SK-N-SH (cell line): ENCODE measurements around the gene SH3RF1. TPM values are rescaled to one million over a fixed set of nuclear protein-coding genes. Genes with fewer than 3 reads are reported as not detected.
"Not testable (repeated sequence)": the region's sequence is repeated elsewhere in the genome, so short reads cannot be mapped to it uniquely, and the experiment has no call there.

Source experiments
- CTCF ChIA-PET: fragments of 300-600, 350-600 bp; formaldehyde crosslinking; extraction: SDS; loops from one replicate; lab custom pipeline; 2021; lab: Yijun Ruan, JAX
- POLR2A ChIA-PET: fragments of 350-600 bp; sonication (Branson Sonifier 250); formaldehyde crosslinking; extraction: SDS; loops from one replicate; lab custom pipeline; 2020; ENCODE audit warnings: antibody characterized with exemption, inconsistent platforms; lab: Yijun Ruan, JAX
- DNase-seq: peaks from one replicate; pipeline ENCODE4 v3.0.0; 2012
- H2AFZ ChIP-seq: fragments of 200-600 bp; sonication (generic); 2 replicates; pipeline ENCODE4 v1.8.1; 2016; ENCODE audit warnings: antibody characterized with exemption, mild to moderate bottlenecking, low read depth
- H3F3A ChIP-seq: fragments of 200-600 bp; sonication (generic); replicated peaks from 2 replicates; pipeline ENCODE3; 2016; ENCODE audit warnings: antibody characterized with exemption, mild to moderate bottlenecking; ENCODE audit not compliant: insufficient read depth
- H3K27ac ChIP-seq, 2 experiments: fragments of 200-500 bp in 1 of 2; fragments of 200-600 bp in 1 of 2; sonication (Bioruptor generic) in 1 of 2; sonication (generic), shearing (Covaris generic) in 1 of 2; 2 replicates each; pipeline versions ENCODE4 v1.5.1 to v1.6.1; 2014 to 2016; ENCODE audit warnings: low read depth in 2 of 2, inconsistent platforms in 1 of 2, low read length in 1 of 2, mild to moderate bottlenecking in 1 of 2, mixed read lengths in 1 of 2
- H3K27me3 ChIP-seq: fragments of 200-600 bp; sonication (generic), shearing (Covaris generic); 2 replicates; pipeline ENCODE4 v1.6.1; 2016; ENCODE audit warnings: mixed run types; ENCODE audit not compliant: insufficient read depth
- H3K36me3 ChIP-seq, 2 experiments: fragments of 200-500 bp in 1 of 2; fragments of 200-600 bp in 1 of 2; sonication (Bioruptor generic) in 1 of 2; sonication (generic) in 1 of 2; replicated peaks in 1 of 2; 2 replicates each; pipeline versions ENCODE3 to v1.5.1; 2014 to 2016; ENCODE audit warnings: low read length in 1 of 2, mild to moderate bottlenecking in 1 of 2; ENCODE audit not compliant: insufficient read depth in 2 of 2, control insufficient read depth in 1 of 2
- H3K4me1 ChIP-seq, 2 experiments: fragments of 200-500 bp in 1 of 2; fragments of 200-600 bp in 1 of 2; sonication (Bioruptor generic) in 1 of 2; sonication (generic), shearing (Covaris generic) in 1 of 2; 2 replicates each; pipeline versions ENCODE4 v1.5.1 to v1.6.1; 2014 to 2016; ENCODE audit warnings: low read depth in 1 of 2, low read length in 1 of 2, mixed run types in 1 of 2; ENCODE audit not compliant: insufficient read depth in 2 of 2, control insufficient read depth in 1 of 2
- H3K4me2 ChIP-seq: fragments of 200-600 bp; sonication (generic), shearing (Covaris generic); 2 replicates; pipeline ENCODE4 v1.6.1; 2017; ENCODE audit warnings: mixed run types
- H3K4me3 ChIP-seq, 2 experiments: fragments of 200-500 bp in 1 of 2; fragments of 200-600 bp in 1 of 2; sonication (Bioruptor generic) in 1 of 2; sonication (generic), shearing (Covaris generic) in 1 of 2; 2 replicates each; pipeline versions ENCODE4 v1.5.1 to v1.8.1; 2014 to 2016; ENCODE audit warnings: low read depth in 2 of 2, inconsistent platforms in 1 of 2, low read length in 1 of 2, mild to moderate bottlenecking in 1 of 2, mixed read lengths in 1 of 2, moderate library complexity in 1 of 2
- H3K79me2 ChIP-seq: fragments of 200-600 bp; sonication (generic); 2 replicates; pipeline ENCODE4 v1.8.1; 2017; ENCODE audit warnings: mild to moderate bottlenecking; ENCODE audit not compliant: insufficient read depth
- H3K9ac ChIP-seq: fragments of 200-600 bp; sonication (generic); 2 replicates; pipeline ENCODE4 v1.6.1; 2017; ENCODE audit warnings: mixed run types
- H3K9me2 ChIP-seq: fragments of 200-600 bp; sonication (generic); 2 replicates; pipeline ENCODE4 v1.6.1; 2017; ENCODE audit warnings: mixed run types
- H3K9me3 ChIP-seq: fragments of 200-600 bp; sonication (generic); 2 replicates; pipeline ENCODE4 v1.6.1; 2017; ENCODE audit warnings: mixed run types, mild to moderate bottlenecking, moderate library complexity
- H4K20me1 ChIP-seq: fragments of 200-600 bp; sonication (generic); 2 replicates; pipeline ENCODE4 v1.6.1; 2017; ENCODE audit warnings: mild to moderate bottlenecking, mixed run types; ENCODE audit not compliant: insufficient read depth
- ELF1 ChIP-seq: IDR thresholded peaks from 2 replicates; pipeline ENCODE4 v1.4.0; 2012
- EP300 ChIP-seq, 2 experiments: IDR thresholded peaks; 2 replicates each; pipeline versions ENCODE4 v1.4.0 to v1.6.1; 2012; ENCODE audit warnings: borderline replicate concordance in 1 of 2, low read depth in 1 of 2, low read length in 1 of 2
- FOXM1 ChIP-seq: IDR thresholded peaks from 2 replicates; pipeline ENCODE4 v1.4.0; 2012; ENCODE audit warnings: low read depth, mild to moderate bottlenecking
- IRF3 ChIP-seq: fragments of 150-350 bp; IDR thresholded peaks from 2 replicates; pipeline ENCODE4 v1.6.1; 2016; ENCODE audit warnings: mild to moderate bottlenecking, low read depth, low read length
- MEF2A ChIP-seq: IDR thresholded peaks from 2 replicates; pipeline ENCODE4 v1.4.0; 2012; ENCODE audit warnings: low read depth, borderline replicate concordance
- NFIC ChIP-seq: IDR thresholded peaks from 2 replicates; pipeline ENCODE4 v1.4.0; 2012; ENCODE audit warnings: borderline replicate concordance
- SIN3A ChIP-seq: IDR thresholded peaks from 2 replicates; pipeline ENCODE4 v1.6.1; 2012; ENCODE audit warnings: low read depth, mild to moderate bottlenecking, low read length, moderate library complexity, borderline replicate concordance
- TAF1 ChIP-seq: IDR thresholded peaks from 2 replicates; pipeline ENCODE4 v1.6.1; 2012; ENCODE audit warnings: low read depth, mild to moderate bottlenecking, low read length, moderate library complexity, borderline replicate concordance
- YY1 ChIP-seq: IDR thresholded peaks from 2 replicates; pipeline ENCODE4 v1.4.0; 2012; ENCODE audit warnings: low read depth, mild to moderate bottlenecking
- WGBS: methylation state at CpG from one replicate; pipeline ENCODE4 v1.1.6; 2017; ENCODE audit warnings: low lambda C conversion rate; 5-methylcytosine and 5-hydroxymethylcytosine counted together
- polyA plus RNA-seq, 3 experiments: library from polyadenylated mRNA; depleted of rRNA; stranded (reverse); fragments of >200 nt; gene quantifications; 2 replicates each; pipeline ENCODE4 v1.2.3, GENCODE V29; 2012
- TF ChIP-seq, protein P1 (sequence below): IDR thresholded peaks from 2 replicates; pipeline ENCODE4 v1.6.1; 2012; ENCODE audit warnings: mild to moderate bottlenecking, low read depth, low read length, moderate library complexity

Gene SH3RF1
- polyA plus RNA-seq, 1 of the 3 experiments (the other 2 are of a cell fraction), result 22.0 TPM

GRCh38 chr4:169278624-169279023 lies 7.9 kb upstream of the SH3RF1 start:
- no peaks in the 10 kb centered on the region for H3K9me3 ChIP-seq
- no peak overlapping the region for H3K4me3 ChIP-seq
- no peaks in the 10 kb centered on the region for H3K27me3 ChIP-seq
- peak overlapping the region; percentile 3; the same call in 1 of the 2 replicates for H3K4me2 ChIP-seq
- no peak for TF ChIP-seq TAF1
- no peak for TF ChIP-seq NFIC
- TF ChIP-seq MEF2A, result no peak
- TF ChIP-seq FOXM1, result no peak
- TF ChIP-seq YY1, result no peak
- ChIA-PET POLR2A (no interaction called here), CTCF (interaction anchor here (0.5 kb wide), 1 partner anchor 807 kb away, joined by 3 read pairs; no protein-coding TSS in a partner anchor)
- no peak for DNase-seq
- H3K4me1 ChIP-seq, result peaks cover 0 to 6% of the 10 kb centered on the region in 2 experiments; a peak in 2 of 4 replicates
- no peak overlapping the region for H3K9ac ChIP-seq
- no peaks in the 10 kb centered on the region for H3K36me3 ChIP-seq
- H3K27ac ChIP-seq, result peak overlapping the region in 1 of 2 experiments; percentile 28; a peak in 1 of 4 replicates
- no peaks in the 10 kb centered on the region for H4K20me1 ChIP-seq
- no peak overlapping the region for H2AFZ ChIP-seq
- no peaks in the 10 kb centered on the region for H3K9me2 ChIP-seq
- H3F3A ChIP-seq, result peaks cover 32% of the 10 kb centered on the region
- no peaks in the 10 kb centered on the region for H3K79me2 ChIP-seq

- H3K9me2 ChIP-seq, H3K36me3 ChIP-seq, H3K4me1 ChIP-seq, H3K4me2 ChIP-seq, H3K79me2 ChIP-seq, H3K27me3 ChIP-seq, H4K20me1 ChIP-seq, H2AFZ ChIP-seq, POLR2A ChIA-PET, H3K9me3 ChIP-seq, H3K9ac ChIP-seq, DNase-seq, H3K27ac ChIP-seq, H3K4me3 ChIP-seq: not testable (repeated sequence)
- 95% methylated on average over 3 of the region's 3 CpGs for WGBS
- CTCF ChIA-PET, result interaction anchor here (0.8 to 1.1 kb wide), 2 partner anchors 10 to 61 kb away, joined by 3 read pairs; no protein-coding TSS in a partner anchor
- H3F3A ChIP-seq, result peaks cover 24% of the 10 kb centered on the region
These were observed 7.1 kb upstream of the SH3RF1 start for GRCh38 chr4:169277838-169278237.

DNA sequence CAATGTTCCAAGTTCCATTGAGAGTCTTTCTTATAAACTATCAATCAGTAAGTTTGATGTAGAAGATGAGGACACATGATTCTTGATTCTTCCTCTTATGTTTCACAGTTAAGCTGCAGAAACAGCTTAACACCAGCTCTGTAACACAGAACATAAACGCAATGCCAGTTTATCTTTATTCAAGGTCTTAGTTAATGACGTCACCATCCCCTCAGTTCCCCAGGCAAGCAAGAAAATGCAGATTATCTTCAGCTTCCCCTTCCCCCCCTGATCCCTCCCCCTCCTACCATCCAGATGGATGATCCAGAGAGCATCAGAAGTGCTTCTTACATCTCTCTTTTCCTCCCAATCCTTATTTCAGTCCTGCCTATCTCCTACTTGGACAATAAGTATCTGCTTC lies 4.4 kb upstream of the SH3RF1 start:
- POLR2A ChIA-PET, result no interaction called here
- no peak for DNase-seq
- H2AFZ ChIP-seq, result no peak overlapping the region
- H3K36me3 ChIP-seq, result no peaks in the 10 kb centered on the region
- no peaks in the 10 kb centered on the region for H4K20me1 ChIP-seq
- no peak overlapping the region for H3K4me3 ChIP-seq
- WGBS, result 59% methylated on average over 2 of the region's 2 CpGs
- H3K9me2 ChIP-seq, result no peaks in the 10 kb centered on the region
- peaks cover 4 to 12% of the 10 kb centered on the region in 2 experiments; a peak in 2 of 4 replicates for H3K4me1 ChIP-seq
- no peak overlapping the region for H3K27ac ChIP-seq
- no peak overlapping the region for H3K4me2 ChIP-seq
- H3K27me3 ChIP-seq, result no peaks in the 10 kb centered on the region
- H3K9me3 ChIP-seq, result no peaks in the 10 kb centered on the region
- CTCF ChIA-PET, result interaction anchor here (0.8 kb wide), 1 partner anchor 10 kb away, joined by 3 read pairs; no protein-coding TSS in a partner anchor
- no peak for TF ChIP-seq ELF1
- no peak for TF ChIP-seq SIN3A
- TF ChIP-seq EP300 (IDR thresholded peaks at IDR 0.05; ENCODE audit: borderline replicate concordance in 1 of 2, low read depth in 1 of 2, low read length in 1 of 2), result no peak
- TF ChIP-seq, protein P1, sequence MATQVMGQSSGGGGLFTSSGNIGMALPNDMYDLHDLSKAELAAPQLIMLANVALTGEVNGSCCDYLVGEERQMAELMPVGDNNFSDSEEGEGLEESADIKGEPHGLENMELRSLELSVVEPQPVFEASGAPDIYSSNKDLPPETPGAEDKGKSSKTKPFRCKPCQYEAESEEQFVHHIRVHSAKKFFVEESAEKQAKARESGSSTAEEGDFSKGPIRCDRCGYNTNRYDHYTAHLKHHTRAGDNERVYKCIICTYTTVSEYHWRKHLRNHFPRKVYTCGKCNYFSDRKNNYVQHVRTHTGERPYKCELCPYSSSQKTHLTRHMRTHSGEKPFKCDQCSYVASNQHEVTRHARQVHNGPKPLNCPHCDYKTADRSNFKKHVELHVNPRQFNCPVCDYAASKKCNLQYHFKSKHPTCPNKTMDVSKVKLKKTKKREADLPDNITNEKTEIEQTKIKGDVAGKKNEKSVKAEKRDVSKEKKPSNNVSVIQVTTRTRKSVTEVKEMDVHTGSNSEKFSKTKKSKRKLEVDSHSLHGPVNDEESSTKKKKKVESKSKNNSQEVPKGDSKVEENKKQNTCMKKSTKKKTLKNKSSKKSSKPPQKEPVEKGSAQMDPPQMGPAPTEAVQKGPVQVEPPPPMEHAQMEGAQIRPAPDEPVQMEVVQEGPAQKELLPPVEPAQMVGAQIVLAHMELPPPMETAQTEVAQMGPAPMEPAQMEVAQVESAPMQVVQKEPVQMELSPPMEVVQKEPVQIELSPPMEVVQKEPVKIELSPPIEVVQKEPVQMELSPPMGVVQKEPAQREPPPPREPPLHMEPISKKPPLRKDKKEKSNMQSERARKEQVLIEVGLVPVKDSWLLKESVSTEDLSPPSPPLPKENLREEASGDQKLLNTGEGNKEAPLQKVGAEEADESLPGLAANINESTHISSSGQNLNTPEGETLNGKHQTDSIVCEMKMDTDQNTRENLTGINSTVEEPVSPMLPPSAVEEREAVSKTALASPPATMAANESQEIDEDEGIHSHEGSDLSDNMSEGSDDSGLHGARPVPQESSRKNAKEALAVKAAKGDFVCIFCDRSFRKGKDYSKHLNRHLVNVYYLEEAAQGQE, result no peak
- no peak for TF ChIP-seq NFIC
- no peak for TF ChIP-seq IRF3
- peaks cover 23% of the 10 kb centered on the region for H3F3A ChIP-seq
- peaks cover 12% of the 10 kb centered on the region for H3K79me2 ChIP-seq
- H3K9ac ChIP-seq, result no peak overlapping the region
